GM23338 (cell line): ENCODE results near the gene FHIT. TPM values are rescaled to one million over a fixed set of nuclear protein-coding genes. Genes with fewer than 3 reads are reported as not detected.

Experiments
- ATAC-seq: fragments of 200-7000 bp; cut with Tn5 transposase; 3 replicates; pipeline ENCODE4 v1.9.1; 2020
- DNase-seq: peaks from one replicate; pipeline ENCODE4 v3.0.0-alpha.2; 2015; ENCODE audit warnings: low spot score
- H2AFZ ChIP-seq: fragments of 200-600 bp; sonication (generic); 2 replicates; pipeline ENCODE4 v1.8.0; 2016; ENCODE audit warnings: antibody characterized with exemption, mild to moderate bottlenecking, moderate library complexity
- H3F3A ChIP-seq: fragments of 200-600 bp; sonication (generic); replicated peaks from 2 replicates; pipeline ENCODE4 v1.8.0; 2017; ENCODE audit warnings: antibody characterized with exemption, mixed run types, low read depth
- H3K27ac ChIP-seq: fragments of 200-600 bp; sonication (generic); 2 replicates; pipeline ENCODE4 v1.6.1; 2016; ENCODE audit warnings: low read depth
- H3K27me3 ChIP-seq: fragments of 200-600 bp; sonication (generic); 2 replicates; pipeline ENCODE4 v1.8.0; 2016; ENCODE audit warnings: mild to moderate bottlenecking, mixed run types, moderate library complexity; ENCODE audit not compliant: insufficient read depth
- H3K36me3 ChIP-seq: fragments of 200-600 bp; sonication (generic); 2 replicates; pipeline ENCODE4 v1.8.0; 2016; ENCODE audit warnings: mild to moderate bottlenecking; ENCODE audit not compliant: insufficient read depth
- H3K4me1 ChIP-seq: fragments of 200-600 bp; sonication (generic); 2 replicates; pipeline ENCODE4 v1.8.0; 2016; ENCODE audit warnings: mild to moderate bottlenecking, moderate library complexity; ENCODE audit not compliant: insufficient read depth
- H3K4me2 ChIP-seq: fragments of 200-600 bp; sonication (generic); 2 replicates; pipeline ENCODE4 v1.7.1; 2017; ENCODE audit warnings: mixed run types
- H3K4me3 ChIP-seq: fragments of 200-600 bp; sonication (generic); 2 replicates; pipeline ENCODE4 v1.6.1; 2016; ENCODE audit warnings: mixed run types
- H3K79me2 ChIP-seq: fragments of 200-600 bp; sonication (generic); replicated peaks from 2 replicates; pipeline ENCODE4 v1.8.0; 2017; ENCODE audit warnings: mild to moderate bottlenecking; ENCODE audit not compliant: insufficient read depth
- H3K9me2 ChIP-seq: fragments of 200-600 bp; sonication (generic); 2 replicates; pipeline ENCODE4 v1.8.0; 2017; ENCODE audit not compliant: insufficient read depth
- H4K20me1 ChIP-seq: fragments of 200-600 bp; sonication (generic); replicated peaks from 2 replicates; pipeline ENCODE4 v1.8.0; 2017; ENCODE audit warnings: mild to moderate bottlenecking; ENCODE audit not compliant: insufficient read depth
- H3K27ac Mint-ChIP-seq: 2 replicates; pipeline ENCODE4 v1.8.0; 2020; ENCODE audit warnings: inconsistent platforms, mild to moderate bottlenecking, moderate library complexity, mixed read lengths
- H3K27me3 Mint-ChIP-seq: 3 replicates; pipeline ENCODE4 v1.8.0; 2022; ENCODE audit warnings: low read depth, mild to moderate bottlenecking, moderate library complexity, mixed read lengths, inconsistent platforms; ENCODE audit not compliant: insufficient read depth, poor library complexity
- H3K36me3 Mint-ChIP-seq: 3 replicates; pipeline ENCODE4 v1.8.0; 2021; ENCODE audit warnings: low read depth, mild to moderate bottlenecking, inconsistent platforms, moderate library complexity, mixed read lengths
- H3K4me1 Mint-ChIP-seq: 3 replicates; pipeline ENCODE4 v1.8.0; 2020; ENCODE audit warnings: mild to moderate bottlenecking, inconsistent platforms, mixed read lengths
- H3K4me3 Mint-ChIP-seq: 3 replicates; pipeline ENCODE4 v1.8.0; 2021; ENCODE audit warnings: moderate library complexity, mild to moderate bottlenecking, inconsistent platforms, mixed read lengths
- H3K9me3 Mint-ChIP-seq: 3 replicates; pipeline ENCODE4 v1.8.0; 2020; ENCODE audit warnings: moderate library complexity, mild to moderate bottlenecking, inconsistent platforms, mixed read lengths
- CREB1 ChIP-seq: fragments of 250-450 bp; sonication (Bioruptor Pico); IDR thresholded peaks from 2 replicates; pipeline ENCODE4 v1.5.0; 2020; ENCODE audit warnings: low read depth, mild to moderate bottlenecking, moderate library complexity
- CTCF ChIP-seq, 2 experiments: fragments of 200-600 bp in 1 of 2; sonication (generic) in 1 of 2; conservative IDR thresholded peaks; 2 replicates each; pipeline versions ENCODE4 v1.5.1 to v1.6.1; 2016 to 2017; ENCODE audit warnings: antibody characterized with exemption in 2 of 2, low read depth in 2 of 2, mild to moderate bottlenecking in 2 of 2, moderate library complexity in 1 of 2
- ETS1 ChIP-seq: IDR thresholded peaks from 2 replicates; pipeline ENCODE4 v1.6.1; 2016; ENCODE audit warnings: antibody characterized with exemption
- EZH2 ChIP-seq: fragments of 200-600 bp; sonication (generic); IDR thresholded peaks from one replicate; pipeline ENCODE4 v1.8.0; 2017; ENCODE audit warnings: antibody characterized with exemption, mild to moderate bottlenecking, low read depth; ENCODE audit not compliant: unreplicated experiment
- EZH2phosphoT487 ChIP-seq: fragments of 200-600 bp; sonication (generic); IDR thresholded peaks from one replicate; pipeline ENCODE4 v1.8.1; 2018; ENCODE audit warnings: antibody characterized with exemption; ENCODE audit not compliant: unreplicated experiment
- JUNB ChIP-seq: IDR thresholded peaks from one replicate; pipeline ENCODE4 v1.6.1; 2016; ENCODE audit warnings: antibody characterized with exemption; ENCODE audit not compliant: unreplicated experiment
- NANOG ChIP-seq: IDR thresholded peaks from 2 replicates; pipeline ENCODE4 v1.6.1; 2016; ENCODE audit warnings: antibody characterized with exemption, borderline replicate concordance
- POLR2AphosphoS5 ChIP-seq: IDR thresholded peaks from 2 replicates; pipeline ENCODE4 v1.6.1; 2016; ENCODE audit warnings: antibody characterized with exemption, low read depth
- REST ChIP-seq: IDR thresholded peaks from one replicate; pipeline ENCODE4 v1.6.1; 2018; ENCODE audit warnings: antibody characterized with exemption; ENCODE audit not compliant: unreplicated experiment
- STAT1 ChIP-seq: IDR thresholded peaks from one replicate; pipeline ENCODE4 v1.6.1; 2016; ENCODE audit warnings: antibody characterized with exemption; ENCODE audit not compliant: unreplicated experiment
- ZNF114 ChIP-seq: fragments of 250-450 bp; sonication (Bioruptor Pico); IDR thresholded peaks from 2 replicates; pipeline ENCODE4 v1.5.0; 2020; ENCODE audit warnings: mild to moderate bottlenecking, moderate library complexity
- ZNF331 ChIP-seq: fragments of 250-450 bp; sonication (Bioruptor Pico); IDR thresholded peaks from 2 replicates; pipeline ENCODE4 v1.5.0; 2020; ENCODE audit warnings: low read depth, mild to moderate bottlenecking, moderate library complexity
- ZNF462 ChIP-seq: fragments of 250-450 bp; sonication (Bioruptor Pico); IDR thresholded peaks from 2 replicates; pipeline ENCODE4 v1.5.0; 2020; ENCODE audit warnings: mild to moderate bottlenecking, moderate library complexity
- polyA plus RNA-seq: library from polyadenylated mRNA; unstranded; fragments of >200 nt; fragmentation: Nextera tagmentation; extraction: Ambion mirVana; gene quantifications from 2 replicates; pipeline ENCODE4 v1.2.1, GENCODE V29; 2016
- total RNA-seq: library from RNA; depleted of rRNA; stranded (reverse); fragments of >200 nt; shearing (Covaris generic); gene quantifications from 2 replicates; pipeline ENCODE4 v1.2.3, GENCODE V29; 2014

Gene FHIT
- total and polyA plus RNA-seq, 2 experiments from 2014 or later: 3.0 to 8.3 TPM

- ATAC-seq (no peak), DNase-seq (no peak)
- no peaks in the 10 kb centered on the region for H3K79me2 ChIP-seq
- H3K4me3 ChIP-seq: no peak overlapping the region
- no peak overlapping the region for H2AFZ ChIP-seq
- H3K27me3 ChIP-seq: no peaks in the 10 kb centered on the region
- no peaks in the 10 kb centered on the region for H4K20me1 ChIP-seq
- Mint-ChIP-seq H3K36me3 (0 out of 3 replicates have a peak, but pooled peaks cover 4% of the 10 kb centered on the region), H3K27me3 (no peaks in the 10 kb centered on the region), H3K27ac (no peak overlapping the region), H3K4me1 (no peaks in the 10 kb centered on the region; the same call in 2 of the 3 replicates), H3K4me3 (no peak overlapping the region), H3K9me3 (no peaks in the 10 kb centered on the region)
- H3K4me1 ChIP-seq: no peaks in the 10 kb centered on the region
- TF ChIP-seq NANOG (no peak), ZNF462 (CRISPR knock-in tag) (no peak), CTCF (conservative IDR thresholded peaks at IDR 0.05; ENCODE audit: low read depth in 2 of 2) (no peak), STAT1 (no peak), JUNB (no peak), EZH2 (no peak), EZH2phosphoT487 (no peak), ETS1 (no peak), POLR2AphosphoS5 (no peak), CREB1 (CRISPR knock-in tag) (no peak), ZNF114 (CRISPR knock-in tag) (no peak), ZNF331 (CRISPR knock-in tag) (no peak), REST (no peak)
- no peaks in the 10 kb centered on the region for H3F3A ChIP-seq
- no peaks in the 10 kb centered on the region for H3K36me3 ChIP-seq
- no peak overlapping the region for H3K4me2 ChIP-seq
- H3K9me2 ChIP-seq: peaks cover 16% of the 10 kb centered on the region
- no peak overlapping the region for H3K27ac ChIP-seq
These were observed 183.2 kb downstream of the FHIT start for GRCh38 chr3:61068084-61068483.
